B cell (primary cell): ENCODE results near the gene PCMTD2.

Experiments
- CTCF ChIP-seq: fragments of 200-600 bp; IDR thresholded peaks from one replicate; pipeline ENCODE4 v1.8.0; 2022; ENCODE audit warnings: antibody characterized with exemption, mild to moderate bottlenecking
- EZH2 ChIP-seq: IDR thresholded peaks from 2 replicates; pipeline ENCODE4 v1.6.1; 2012; ENCODE audit warnings: borderline replicate concordance, low read depth, mild to moderate bottlenecking, moderate library complexity, low read length; ENCODE audit not compliant: insufficient read depth, poor library complexity, severe bottlenecking

GRCh38 chr20:64240243-64241015, 15.1 kb upstream of the PCMTD2 start:
- TF ChIP-seq EZH2 = no peak
- no peak for TF ChIP-seq CTCF
